ENCODE data around the gene LPP. TPM values are rescaled to one million over a fixed set of nuclear protein-coding genes. Genes with fewer than 3 reads are reported as not detected.

Gene LPP
- polyA plus RNA-seq, 1 donor (not counting 4 experiments of a cell fraction or from before 2014, with no cell fraction given), result 16.0 TPM

DNA sequence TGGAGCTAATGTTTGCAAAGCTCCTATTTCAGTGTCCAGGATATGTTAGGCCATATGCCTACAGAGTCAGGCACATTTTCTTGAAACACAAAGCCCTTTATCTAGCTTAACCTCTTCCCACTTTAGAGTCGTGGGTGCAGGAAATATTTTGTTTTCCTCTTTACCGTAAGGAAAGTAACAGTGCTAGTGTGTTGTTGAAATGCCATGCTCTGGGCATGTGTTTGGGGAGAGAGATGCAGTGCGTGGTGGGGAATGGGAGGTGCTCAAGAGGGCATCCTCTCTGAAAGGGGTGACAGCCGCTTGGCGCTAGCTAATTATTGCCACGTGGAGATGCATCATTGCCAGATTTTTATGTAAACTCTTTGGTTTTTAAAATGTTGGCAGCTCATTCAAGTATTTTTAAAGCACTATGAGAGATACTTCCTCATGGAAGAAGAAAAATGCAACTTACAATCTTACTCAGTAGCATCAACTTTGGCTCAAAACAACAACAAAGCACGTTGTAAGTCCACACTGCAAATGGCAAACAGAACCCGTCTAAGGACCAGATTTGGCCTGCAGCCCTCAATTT is 152.6 kb downstream of the LPP start:
- H3K27ac ChIP-seq (ENCODE audit: control insufficient read depth, insufficient read depth, low read length), result no peak overlapping the region
- H3K79me2 ChIP-seq (ENCODE audit: control insufficient read depth, insufficient read depth, low read length), result no peaks in the 10 kb centered on the region
- dilution Hi-C loops (cut with MboI; ENCODE audit: extremely low pct_ligation_motif_present, low sequenced_read_pairs), result no loop called here
- peaks cover 0 to 4% of the 10 kb centered on the region in 2 experiments for H3K36me3 ChIP-seq (ENCODE audit: control insufficient read depth in 2 of 2, extremely low read depth in 1 of 2, insufficient read depth in 2 of 2, low read length in 2 of 2)
- FAIRE-seq (no peak), DNase-seq (ENCODE audit: low read depth, low spot score) (no peak)
- H3K4me3 ChIP-seq (ENCODE audit: control insufficient read depth in 2 of 3, extremely low read depth in 1 of 3, insufficient read depth in 2 of 3, low read depth in 1 of 3, low read length in 3 of 3), result no peak overlapping the region
- no peaks in the 10 kb centered on the region for H4K20me1 ChIP-seq (ENCODE audit: control insufficient read depth, extremely low read depth, insufficient read depth, low read length)
- H2AFZ ChIP-seq (ENCODE audit: control insufficient read depth, low read length), result no peak overlapping the region
- H3K9ac ChIP-seq (ENCODE audit: control insufficient read depth, extremely low read depth, insufficient read depth, low read length), result no peak overlapping the region
- no peak overlapping the region for H3K4me2 ChIP-seq (ENCODE audit: control insufficient read depth, extremely low read depth, insufficient read depth, low read depth, low read length)
- H3K9me3 ChIP-seq (ENCODE audit: control insufficient read depth, low read depth, low read length), result no peaks in the 10 kb centered on the region
- H3K4me1 ChIP-seq (ENCODE audit: control insufficient read depth, extremely low read depth, insufficient read depth, low read length), result no peaks in the 10 kb centered on the region
- H3K9me1 ChIP-seq (ENCODE audit: control insufficient read depth, extremely low read depth, insufficient read depth, low read length), result no peaks in the 10 kb centered on the region
- TF ChIP-seq, protein P1, sequence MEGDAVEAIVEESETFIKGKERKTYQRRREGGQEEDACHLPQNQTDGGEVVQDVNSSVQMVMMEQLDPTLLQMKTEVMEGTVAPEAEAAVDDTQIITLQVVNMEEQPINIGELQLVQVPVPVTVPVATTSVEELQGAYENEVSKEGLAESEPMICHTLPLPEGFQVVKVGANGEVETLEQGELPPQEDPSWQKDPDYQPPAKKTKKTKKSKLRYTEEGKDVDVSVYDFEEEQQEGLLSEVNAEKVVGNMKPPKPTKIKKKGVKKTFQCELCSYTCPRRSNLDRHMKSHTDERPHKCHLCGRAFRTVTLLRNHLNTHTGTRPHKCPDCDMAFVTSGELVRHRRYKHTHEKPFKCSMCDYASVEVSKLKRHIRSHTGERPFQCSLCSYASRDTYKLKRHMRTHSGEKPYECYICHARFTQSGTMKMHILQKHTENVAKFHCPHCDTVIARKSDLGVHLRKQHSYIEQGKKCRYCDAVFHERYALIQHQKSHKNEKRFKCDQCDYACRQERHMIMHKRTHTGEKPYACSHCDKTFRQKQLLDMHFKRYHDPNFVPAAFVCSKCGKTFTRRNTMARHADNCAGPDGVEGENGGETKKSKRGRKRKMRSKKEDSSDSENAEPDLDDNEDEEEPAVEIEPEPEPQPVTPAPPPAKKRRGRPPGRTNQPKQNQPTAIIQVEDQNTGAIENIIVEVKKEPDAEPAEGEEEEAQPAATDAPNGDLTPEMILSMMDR (optimal IDR thresholded peaks at IDR 0.05 in 1 of 3, IDR thresholded peaks at IDR 0.05 in 1 of 3, conservative IDR thresholded peaks at IDR 0.05 in 1 of 3; ENCODE audit: extremely low read depth in 1 of 3, insufficient read depth in 2 of 3, low read length in 3 of 3), result no peak
- no peak for TF ChIP-seq EZH2 (IDR thresholded peaks at IDR 0.05; ENCODE audit: low read length)
- H3K27me3 ChIP-seq (ENCODE audit: control insufficient read depth, extremely low read depth, insufficient read depth, low read length), result no peaks in the 10 kb centered on the region

DNA sequence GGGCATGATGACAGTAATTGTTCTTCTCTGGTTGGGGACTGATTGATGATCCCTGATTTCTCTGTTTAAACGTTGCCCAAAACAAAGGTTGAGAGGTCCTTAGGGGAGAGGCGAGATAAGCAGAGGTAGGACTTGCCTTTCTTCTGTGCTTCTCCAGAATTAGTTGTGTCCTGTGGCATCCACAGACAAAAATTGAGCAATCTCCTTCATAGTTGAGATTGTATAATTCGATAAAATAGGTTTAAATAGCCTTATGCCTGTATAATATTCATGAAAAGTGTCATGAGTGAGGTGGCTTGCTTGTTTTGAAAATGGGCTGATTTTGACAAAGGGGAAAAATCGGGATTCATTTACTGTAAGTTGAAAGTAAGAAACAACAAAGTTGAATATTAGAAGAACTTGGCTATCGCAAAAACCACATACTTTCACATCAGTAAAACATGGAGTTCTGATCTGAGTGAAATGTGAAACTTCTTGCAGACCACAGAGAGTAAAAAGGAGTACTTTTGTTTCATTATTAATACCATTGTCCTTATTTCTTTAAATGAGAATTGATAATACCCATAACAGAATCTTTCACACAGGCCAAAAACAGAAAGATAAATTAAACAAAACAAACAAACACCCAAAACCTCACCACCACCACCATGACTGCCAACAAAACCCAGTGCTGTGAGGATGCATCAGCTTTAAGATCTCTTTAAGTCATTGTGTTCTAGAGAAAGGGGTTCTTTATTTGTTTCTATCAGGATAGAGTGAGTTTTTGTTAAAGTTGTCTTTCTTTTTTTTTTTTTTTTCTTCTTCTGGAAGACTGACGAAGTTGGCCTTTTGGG is 155.7 kb downstream of the LPP start:
- Histone ChIP-seq H3K4me2 (ENCODE audit: control insufficient read depth, extremely low read depth, insufficient read depth, low read depth, low read length) (no peak overlapping the region), H3K4me3 (ENCODE audit: control insufficient read depth in 2 of 3, extremely low read depth in 1 of 3, insufficient read depth in 2 of 3, low read depth in 1 of 3, low read length in 3 of 3) (no peak overlapping the region), H3K27ac (ENCODE audit: control insufficient read depth, insufficient read depth, low read length) (no peak overlapping the region), H3K9me3 (ENCODE audit: control insufficient read depth, low read depth, low read length) (no peaks in the 10 kb centered on the region), H3K36me3 (ENCODE audit: control insufficient read depth in 2 of 2, extremely low read depth in 1 of 2, insufficient read depth in 2 of 2, low read length in 2 of 2) (peaks cover 0 to 4% of the 10 kb centered on the region in 2 experiments), H3K9me1 (ENCODE audit: control insufficient read depth, extremely low read depth, insufficient read depth, low read length) (no peaks in the 10 kb centered on the region), H3K9ac (ENCODE audit: control insufficient read depth, extremely low read depth, insufficient read depth, low read length) (no peak overlapping the region), H3K27me3 (ENCODE audit: control insufficient read depth, extremely low read depth, insufficient read depth, low read length) (no peaks in the 10 kb centered on the region), H3K4me1 (ENCODE audit: control insufficient read depth, extremely low read depth, insufficient read depth, low read length) (no peaks in the 10 kb centered on the region), H4K20me1 (ENCODE audit: control insufficient read depth, extremely low read depth, insufficient read depth, low read length) (no peaks in the 10 kb centered on the region), H2AFZ (ENCODE audit: control insufficient read depth, low read length) (no peak overlapping the region), H3K79me2 (ENCODE audit: control insufficient read depth, insufficient read depth, low read length) (no peaks in the 10 kb centered on the region)
- dilution Hi-C loops (cut with MboI; ENCODE audit: extremely low pct_ligation_motif_present, low sequenced_read_pairs), result no loop called here
- TF ChIP-seq, protein P1 (optimal IDR thresholded peaks at IDR 0.05 in 1 of 3, IDR thresholded peaks at IDR 0.05 in 1 of 3, conservative IDR thresholded peaks at IDR 0.05 in 1 of 3; ENCODE audit: extremely low read depth in 1 of 3, insufficient read depth in 2 of 3, low read length in 3 of 3), result no peak
- no peak for TF ChIP-seq EZH2 (IDR thresholded peaks at IDR 0.05; ENCODE audit: low read length)
- FAIRE-seq, result no peak
- no peak for DNase-seq (ENCODE audit: low read depth, low spot score)

All from keratinocyte (primary cell).